PC-9 (cell line): ENCODE results near the gene ZFP57.

Experiments used
- EZH2 ChIP-seq: fragments of 200-600 bp; sonication (generic); IDR thresholded peaks from 2 replicates; pipeline ENCODE4 v1.8.0; 2017; ENCODE audit warnings: antibody characterized with exemption, low read depth
- TF ChIP-seq, protein P1 (sequence below): fragments of 200-600 bp; sonication (generic); conservative IDR thresholded peaks from 2 replicates; pipeline ENCODE4 v1.6.1; 2017; ENCODE audit warnings: mixed run types, antibody characterized with exemption, mild to moderate bottlenecking, moderate library complexity

DNA sequence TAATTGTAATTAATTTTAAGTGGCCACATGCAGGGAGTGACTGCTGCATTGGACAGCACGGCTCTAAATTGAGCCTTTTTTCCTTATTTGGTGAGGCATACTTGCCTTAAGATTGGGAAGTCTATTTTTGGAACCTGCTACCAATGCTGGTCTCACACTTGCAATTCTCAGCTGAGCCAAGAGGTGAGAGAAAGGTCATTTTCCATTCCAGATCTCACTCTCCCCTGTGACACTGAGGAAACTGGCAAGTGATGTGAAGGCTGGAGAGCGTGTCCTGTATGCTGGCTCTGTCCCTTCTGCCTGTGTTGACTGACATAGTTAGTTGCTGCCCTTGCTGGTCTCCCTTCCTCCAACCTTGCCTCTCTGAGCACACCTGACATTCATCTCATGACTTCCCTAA, 24.8 kb downstream of the ZFP57 start:
- TF ChIP-seq, protein P1, sequence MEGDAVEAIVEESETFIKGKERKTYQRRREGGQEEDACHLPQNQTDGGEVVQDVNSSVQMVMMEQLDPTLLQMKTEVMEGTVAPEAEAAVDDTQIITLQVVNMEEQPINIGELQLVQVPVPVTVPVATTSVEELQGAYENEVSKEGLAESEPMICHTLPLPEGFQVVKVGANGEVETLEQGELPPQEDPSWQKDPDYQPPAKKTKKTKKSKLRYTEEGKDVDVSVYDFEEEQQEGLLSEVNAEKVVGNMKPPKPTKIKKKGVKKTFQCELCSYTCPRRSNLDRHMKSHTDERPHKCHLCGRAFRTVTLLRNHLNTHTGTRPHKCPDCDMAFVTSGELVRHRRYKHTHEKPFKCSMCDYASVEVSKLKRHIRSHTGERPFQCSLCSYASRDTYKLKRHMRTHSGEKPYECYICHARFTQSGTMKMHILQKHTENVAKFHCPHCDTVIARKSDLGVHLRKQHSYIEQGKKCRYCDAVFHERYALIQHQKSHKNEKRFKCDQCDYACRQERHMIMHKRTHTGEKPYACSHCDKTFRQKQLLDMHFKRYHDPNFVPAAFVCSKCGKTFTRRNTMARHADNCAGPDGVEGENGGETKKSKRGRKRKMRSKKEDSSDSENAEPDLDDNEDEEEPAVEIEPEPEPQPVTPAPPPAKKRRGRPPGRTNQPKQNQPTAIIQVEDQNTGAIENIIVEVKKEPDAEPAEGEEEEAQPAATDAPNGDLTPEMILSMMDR: no peak
- TF ChIP-seq EZH2: no peak
